ENCODE measurements around the gene NCS1.

Gene NCS1

GRCh38 chr9:130172161-130172857 is at the start of gene NCS1:
Gene NCS1 (plus strand): TSS chr9:130172404. CDS start chr9:130172664, 260 bp downstream.
- peak; percentile 38 to 59 for DNase-seq (ENCODE audit: low read depth in 2 of 2)

- no peak for DNase-seq (ENCODE audit: low read depth in 2 of 2)
Observed at GRCh38 chr9:130122456-130122855, 49.7 kb upstream of the NCS1 start.

GRCh38 chr9:130124085-130124860 is 47.9 kb upstream of the NCS1 start:
- DNase-seq (ENCODE audit: low read depth in 2 of 2): no peak

- no peak for DNase-seq (ENCODE audit: low read depth in 2 of 2)
Observed at GRCh38 chr9:130126721-130127433, 45.3 kb upstream of the NCS1 start.

GRCh38 chr9:130128251-130128650 is 44.0 kb upstream of the NCS1 start:
- DNase-seq (ENCODE audit: low read depth in 2 of 2): peak in 1 of 2 donors; percentile 62

DNA sequence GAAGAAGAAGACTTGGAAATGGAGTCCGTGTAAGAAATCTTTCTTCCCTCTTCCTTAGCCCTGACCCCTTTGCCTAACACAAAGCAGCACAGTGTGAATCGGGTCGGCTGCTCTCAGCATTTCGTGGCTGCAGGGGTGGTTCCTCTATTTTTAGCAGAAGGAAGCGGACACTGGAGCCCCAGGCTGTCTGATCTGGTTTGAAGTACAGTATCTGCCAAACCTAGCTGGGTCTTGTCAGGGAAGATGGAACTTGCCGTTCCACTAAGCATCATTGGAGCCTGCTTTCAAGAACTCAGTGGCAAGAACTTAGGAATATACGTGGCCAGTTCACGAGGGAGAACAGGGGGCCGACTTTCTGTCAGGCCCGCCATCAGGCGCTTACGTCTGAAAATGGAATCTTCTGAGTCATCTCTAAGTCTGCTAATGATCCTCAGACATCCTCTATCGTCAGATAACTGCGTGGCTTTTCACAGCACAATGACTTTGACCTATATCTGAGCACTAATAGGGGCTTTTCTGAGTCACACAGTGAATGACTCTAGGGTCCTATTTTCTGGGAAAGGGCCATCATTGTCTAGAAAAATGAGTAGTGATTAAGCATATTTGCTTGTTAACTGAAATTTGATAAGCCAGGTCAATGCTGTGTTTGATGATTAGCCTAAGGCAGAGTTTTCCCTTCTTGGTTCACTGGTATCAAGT is 43.3 kb upstream of the NCS1 start:
- peak in 1 of 2 donors; percentile 45 for DNase-seq (ENCODE audit: low read depth in 2 of 2)

DNA sequence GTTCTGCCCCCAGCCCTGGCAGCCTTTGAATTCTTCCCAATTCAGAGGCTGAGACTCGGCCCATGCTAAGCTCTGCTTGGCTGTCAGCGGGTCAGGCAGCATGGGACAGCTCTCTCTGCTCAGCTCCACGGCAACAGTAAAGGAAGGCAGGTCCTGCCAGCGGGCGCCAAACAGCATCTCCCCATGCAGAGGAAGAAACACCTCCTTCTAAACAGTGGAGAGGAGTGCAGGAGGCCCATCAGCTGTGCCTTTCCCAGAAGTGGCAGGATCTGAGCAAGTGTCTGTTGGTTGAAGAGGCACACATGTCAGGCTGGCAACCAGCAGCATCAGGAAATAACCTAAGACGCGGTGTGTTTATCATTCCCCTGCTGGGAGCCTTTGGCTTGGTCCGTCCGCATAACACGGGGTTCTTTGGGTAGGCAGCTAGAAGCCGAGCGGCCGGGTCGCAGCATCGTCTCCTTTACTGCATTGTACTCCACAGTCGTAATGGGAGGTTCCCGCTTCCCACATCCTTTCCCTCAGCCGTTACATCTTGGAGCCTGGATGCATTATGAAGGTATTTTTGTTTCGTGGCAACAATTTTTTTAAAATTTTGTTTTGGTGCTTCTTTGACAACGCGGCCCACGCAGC is 42.7 kb upstream of the NCS1 start:
- no peak for DNase-seq (ENCODE audit: low read depth in 2 of 2)

GRCh38 chr9:130132746-130133145 is 39.5 kb upstream of the NCS1 start:
- DNase-seq (ENCODE audit: low read depth in 2 of 2): no peak

GRCh38 chr9:130137081-130137640 is 35.0 kb upstream of the NCS1 start:
- DNase-seq (ENCODE audit: low read depth in 2 of 2): no peak

GRCh38 chr9:130137641-130138081 is 34.5 kb upstream of the NCS1 start:
- DNase-seq (ENCODE audit: low read depth in 2 of 2): no peak

DNA sequence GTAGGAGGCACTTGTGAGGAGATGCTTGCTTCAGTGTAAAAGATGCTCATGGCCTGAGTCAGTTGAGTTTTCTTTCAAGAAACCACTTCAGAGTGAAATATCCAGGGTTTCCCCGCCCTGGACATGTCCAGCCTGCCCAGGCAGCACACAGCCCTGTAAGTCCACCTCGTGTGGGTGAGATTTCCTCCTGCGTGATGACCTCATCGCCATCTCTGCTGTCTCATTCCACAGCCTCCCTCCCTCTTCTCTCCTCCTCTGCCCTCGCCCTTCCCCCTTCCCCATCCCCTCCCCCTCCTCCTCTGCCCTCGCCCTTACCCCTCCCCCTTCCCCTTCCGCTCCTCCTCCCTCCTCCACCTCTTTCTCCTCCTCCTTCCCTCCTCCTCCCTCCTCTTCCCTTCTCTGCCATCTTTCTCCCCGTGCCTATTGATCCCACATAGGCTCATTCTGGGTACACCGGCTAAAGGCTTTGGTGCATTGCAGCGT is 34.0 kb upstream of the NCS1 start:
- no peak for DNase-seq (ENCODE audit: low read depth in 2 of 2)

DNA sequence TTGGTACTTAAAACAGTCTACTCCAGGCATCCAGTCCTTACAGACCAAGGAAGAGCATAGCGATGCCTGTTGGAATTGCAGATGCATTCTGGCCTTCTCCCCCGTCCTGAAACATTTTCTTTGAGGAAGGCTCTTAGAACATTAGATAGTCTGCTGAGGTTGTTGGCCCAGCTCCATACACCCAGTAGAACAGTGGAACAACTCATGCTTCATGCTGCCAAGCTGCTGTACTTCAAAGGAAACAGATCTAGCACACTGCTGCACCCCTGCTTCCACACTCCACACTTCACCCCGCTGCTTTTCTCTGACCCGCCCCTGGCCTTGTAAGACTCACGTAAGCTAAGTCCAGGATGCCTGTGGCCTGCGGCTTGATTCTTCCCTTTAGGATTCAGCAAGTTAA is 33.4 kb upstream of the NCS1 start:
- DNase-seq (ENCODE audit: low read depth in 2 of 2): no peak

DNA sequence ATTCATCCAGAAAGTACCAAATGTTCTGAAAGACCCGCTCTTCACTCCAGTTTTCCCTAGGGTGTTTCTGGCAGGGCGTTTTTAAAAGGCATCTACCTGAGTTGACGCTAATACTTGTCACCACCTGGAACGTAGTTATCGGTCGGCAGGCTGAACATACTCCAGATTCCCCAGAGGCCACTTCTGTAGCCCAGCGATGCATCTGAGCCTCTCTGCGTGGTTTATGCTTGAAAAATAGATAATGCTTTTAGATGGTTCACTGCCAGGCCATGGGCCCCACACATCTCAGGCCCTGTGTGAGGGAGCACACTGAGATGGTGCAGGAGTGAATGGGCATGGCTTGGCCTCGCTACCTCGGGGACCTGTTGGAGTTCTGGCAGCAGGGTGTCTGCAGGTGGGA is 33.0 kb upstream of the NCS1 start:
- DNase-seq (ENCODE audit: low read depth in 2 of 2): no peak

- DNase-seq (ENCODE audit: low read depth in 2 of 2): no peak
Observed at GRCh38 chr9:130140706-130141105, 31.5 kb upstream of the NCS1 start.

DNA sequence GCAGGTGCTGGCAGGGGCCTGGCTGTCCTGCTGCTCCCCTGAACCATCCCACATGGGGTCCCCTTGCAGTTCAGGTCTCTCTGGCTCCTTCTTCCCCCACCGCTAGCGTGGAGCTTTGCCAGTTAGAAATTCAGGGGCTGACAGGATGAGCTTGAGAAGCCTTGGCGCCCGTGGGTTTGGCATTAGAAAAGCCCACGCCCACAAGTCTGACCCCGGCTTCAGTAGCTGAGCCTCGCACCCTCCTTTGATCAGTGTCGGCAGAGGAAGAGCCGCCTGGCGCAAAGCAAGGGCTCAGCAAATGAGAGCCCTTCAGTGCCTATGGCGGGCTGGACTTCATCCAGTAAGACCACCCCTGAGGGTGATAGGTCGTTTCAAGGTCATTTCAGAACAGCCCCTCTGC is 30.1 kb upstream of the NCS1 start:
- no peak for DNase-seq (ENCODE audit: low read depth in 2 of 2)

DNA sequence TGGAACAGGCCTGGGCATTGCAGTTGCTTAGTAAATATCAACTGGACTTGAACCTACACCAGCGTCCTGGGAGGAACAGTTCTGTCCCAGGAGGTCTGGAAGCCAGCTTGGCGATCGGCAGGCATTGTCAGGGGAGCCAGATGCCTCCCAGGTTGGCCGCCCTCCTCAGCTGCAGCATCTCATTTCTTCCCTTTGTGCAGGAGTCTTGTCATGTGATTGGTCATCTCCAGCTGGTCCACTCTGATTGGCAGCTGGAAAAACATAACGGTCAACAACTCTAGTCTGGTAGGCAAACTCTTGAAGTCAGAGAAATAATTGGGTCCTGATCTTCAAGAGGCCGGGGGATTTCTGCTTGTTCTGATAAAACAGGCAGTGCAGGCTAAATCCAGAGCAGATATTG is 29.6 kb upstream of the NCS1 start:
- DNase-seq (ENCODE audit: low read depth in 2 of 2): no peak

GRCh38 chr9:130143279-130143893 is 28.8 kb upstream of the NCS1 start:
- DNase-seq (ENCODE audit: low read depth in 2 of 2): no peak

GRCh38 chr9:130143958-130144366 is 28.2 kb upstream of the NCS1 start:
- no peak for DNase-seq (ENCODE audit: low read depth in 2 of 2)

- no peak for DNase-seq (ENCODE audit: low read depth in 2 of 2)
Observed at GRCh38 chr9:130144703-130145102, 27.5 kb upstream of the NCS1 start.

DNA sequence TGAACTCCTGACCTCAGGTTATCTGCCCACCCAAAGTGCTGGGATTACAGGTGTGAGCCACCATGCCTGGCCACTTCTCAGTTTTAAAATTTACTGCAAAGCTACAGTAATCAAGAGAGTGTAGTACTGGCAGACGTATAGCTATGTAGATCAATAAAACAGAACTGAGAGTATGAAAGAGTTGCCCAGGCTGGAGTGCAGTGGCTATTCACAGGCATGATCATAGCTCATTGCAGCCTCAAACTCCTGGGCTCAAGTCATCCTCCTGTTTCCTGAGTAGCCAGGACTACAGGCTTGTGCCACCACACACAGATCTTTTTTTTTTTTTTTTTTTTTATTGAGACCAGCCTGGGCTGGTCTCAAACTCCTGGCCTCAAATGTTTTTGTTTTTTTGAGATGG is 26.5 kb upstream of the NCS1 start:
- DNase-seq (ENCODE audit: low read depth in 2 of 2): no peak

DNA sequence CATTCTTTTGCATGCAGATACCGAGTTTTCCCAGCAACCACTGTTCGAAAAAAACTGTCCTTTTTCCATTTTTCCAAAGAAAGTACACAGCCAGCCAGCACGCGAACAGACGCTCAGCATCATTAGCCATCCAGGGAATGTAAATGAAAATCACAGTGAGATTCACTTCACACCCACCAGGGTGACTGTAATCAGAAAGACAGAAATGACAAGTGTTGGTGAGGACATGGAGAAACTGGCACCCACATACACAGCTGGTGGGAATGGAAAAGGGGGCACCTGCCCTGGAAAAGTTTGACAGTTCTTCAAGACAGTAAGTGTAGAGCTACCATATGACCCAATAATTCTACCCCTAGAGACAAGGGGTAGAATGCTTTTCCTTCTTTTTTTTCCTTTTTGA is 25.0 kb upstream of the NCS1 start:
- no peak for DNase-seq (ENCODE audit: low read depth in 2 of 2)
